ENCODE results near the gene PTPN18.

DNA sequence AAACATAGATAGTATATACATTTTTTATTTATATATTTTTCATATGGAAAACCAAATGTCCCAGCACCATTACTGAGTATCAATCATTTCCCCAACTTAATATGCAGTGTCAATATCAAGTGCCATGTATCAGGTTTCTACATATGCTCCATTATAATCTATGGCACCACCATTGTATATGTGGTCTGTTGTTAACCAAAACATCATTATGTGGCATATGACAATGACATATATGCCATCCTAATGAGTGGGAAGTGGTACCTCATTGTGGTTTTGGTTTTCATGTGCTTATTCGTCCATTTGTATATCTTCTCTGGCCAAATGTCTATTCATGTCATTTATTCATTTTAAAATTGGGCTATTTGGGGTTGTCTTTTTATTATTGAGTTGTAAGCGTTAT is 9.2 kb downstream of the PTPN18 start:
- TF ChIP-seq, protein P1, sequence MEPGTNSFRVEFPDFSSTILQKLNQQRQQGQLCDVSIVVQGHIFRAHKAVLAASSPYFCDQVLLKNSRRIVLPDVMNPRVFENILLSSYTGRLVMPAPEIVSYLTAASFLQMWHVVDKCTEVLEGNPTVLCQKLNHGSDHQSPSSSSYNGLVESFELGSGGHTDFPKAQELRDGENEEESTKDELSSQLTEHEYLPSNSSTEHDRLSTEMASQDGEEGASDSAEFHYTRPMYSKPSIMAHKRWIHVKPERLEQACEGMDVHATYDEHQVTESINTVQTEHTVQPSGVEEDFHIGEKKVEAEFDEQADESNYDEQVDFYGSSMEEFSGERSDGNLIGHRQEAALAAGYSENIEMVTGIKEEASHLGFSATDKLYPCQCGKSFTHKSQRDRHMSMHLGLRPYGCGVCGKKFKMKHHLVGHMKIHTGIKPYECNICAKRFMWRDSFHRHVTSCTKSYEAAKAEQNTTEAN (CRISPR knock-in tag; IDR thresholded peaks at IDR 0.05), result no peak
- TF ChIP-seq USF1 (CRISPR knock-in tag; IDR thresholded peaks at IDR 0.05) (no peak), FOXP1 (CRISPR knock-in tag; IDR thresholded peaks at IDR 0.05; ENCODE audit: borderline replicate concordance) (no peak), ZNF532 (CRISPR knock-in tag; IDR thresholded peaks at IDR 0.05; ENCODE audit: borderline replicate concordance) (no peak)
